GM10266 (cell line): ENCODE measurements around the gene PSME1.
A peak's percentile ranks its signal among the peaks of the same experiment; 100 is the strongest.

Source experiments
- DNase-seq: peaks from one replicate; pipeline ENCODE4 v3.0.0; 2012; ENCODE audit errors: extremely low spot score
- TF ChIP-seq, protein P1 (sequence below): IDR thresholded peaks from 2 replicates; pipeline ENCODE4 v1.5.1; 2012; ENCODE audit warnings: mild to moderate bottlenecking, low read depth; ENCODE audit not compliant: control insufficient read depth, insufficient read depth; ENCODE audit errors: missing control alignments

The PSME1 gene

DNA sequence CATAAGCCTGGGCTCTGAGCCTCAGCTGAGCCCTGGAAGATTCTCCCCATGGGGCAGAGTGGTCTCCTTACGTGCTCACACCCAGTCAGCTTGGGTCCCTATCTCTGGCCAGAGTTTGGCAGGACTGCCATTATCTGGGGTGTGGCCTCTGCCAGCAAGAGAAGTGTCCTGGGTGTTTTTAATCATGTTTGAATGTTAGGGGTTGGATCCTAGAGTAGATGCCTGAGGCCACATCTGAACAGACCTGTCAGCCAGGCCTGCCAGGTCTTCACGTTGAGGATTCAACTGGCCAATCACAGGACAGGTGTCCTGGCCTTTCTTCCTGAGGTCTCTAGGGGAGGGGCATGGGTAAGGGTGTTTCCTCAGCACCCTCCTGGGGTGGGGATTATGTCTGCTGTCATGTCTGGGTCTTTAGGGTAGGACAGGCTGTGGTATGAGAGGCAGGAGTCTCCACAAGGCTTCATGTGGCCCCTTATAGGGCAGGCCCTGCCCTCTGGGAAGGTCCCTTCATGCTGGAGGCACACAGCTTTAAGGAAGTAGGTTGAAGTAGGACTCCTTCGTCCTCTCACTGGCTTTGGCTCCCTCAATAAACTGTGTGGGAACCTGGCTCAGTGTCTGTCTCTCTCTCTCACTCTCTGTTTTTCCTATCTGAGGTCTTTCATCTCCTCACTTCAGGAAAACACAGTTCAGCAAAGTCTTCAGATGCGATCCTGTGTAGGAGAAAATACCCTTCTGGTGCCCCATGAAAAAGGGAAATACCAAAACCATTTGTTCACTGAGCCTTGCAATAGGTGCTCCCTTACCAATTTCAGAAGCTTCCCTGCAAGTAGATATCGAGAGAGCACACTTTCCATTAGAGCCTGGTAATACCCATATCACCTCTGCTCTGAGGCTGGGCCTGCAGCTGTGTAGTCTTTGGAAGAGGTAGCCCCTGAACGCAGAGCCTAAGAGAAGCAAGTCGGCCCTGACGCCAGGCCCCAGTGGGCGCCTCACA, 12.3 kb upstream of the PSME1 start:
- TF ChIP-seq, protein P1, sequence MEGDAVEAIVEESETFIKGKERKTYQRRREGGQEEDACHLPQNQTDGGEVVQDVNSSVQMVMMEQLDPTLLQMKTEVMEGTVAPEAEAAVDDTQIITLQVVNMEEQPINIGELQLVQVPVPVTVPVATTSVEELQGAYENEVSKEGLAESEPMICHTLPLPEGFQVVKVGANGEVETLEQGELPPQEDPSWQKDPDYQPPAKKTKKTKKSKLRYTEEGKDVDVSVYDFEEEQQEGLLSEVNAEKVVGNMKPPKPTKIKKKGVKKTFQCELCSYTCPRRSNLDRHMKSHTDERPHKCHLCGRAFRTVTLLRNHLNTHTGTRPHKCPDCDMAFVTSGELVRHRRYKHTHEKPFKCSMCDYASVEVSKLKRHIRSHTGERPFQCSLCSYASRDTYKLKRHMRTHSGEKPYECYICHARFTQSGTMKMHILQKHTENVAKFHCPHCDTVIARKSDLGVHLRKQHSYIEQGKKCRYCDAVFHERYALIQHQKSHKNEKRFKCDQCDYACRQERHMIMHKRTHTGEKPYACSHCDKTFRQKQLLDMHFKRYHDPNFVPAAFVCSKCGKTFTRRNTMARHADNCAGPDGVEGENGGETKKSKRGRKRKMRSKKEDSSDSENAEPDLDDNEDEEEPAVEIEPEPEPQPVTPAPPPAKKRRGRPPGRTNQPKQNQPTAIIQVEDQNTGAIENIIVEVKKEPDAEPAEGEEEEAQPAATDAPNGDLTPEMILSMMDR, result no peak
- peak; percentile 40 for DNase-seq

GRCh38 chr14:24126939-24127338, 9.1 kb upstream of the PSME1 start:
- TF ChIP-seq, protein P1, result no peak
- DNase-seq, result no peak

DNA sequence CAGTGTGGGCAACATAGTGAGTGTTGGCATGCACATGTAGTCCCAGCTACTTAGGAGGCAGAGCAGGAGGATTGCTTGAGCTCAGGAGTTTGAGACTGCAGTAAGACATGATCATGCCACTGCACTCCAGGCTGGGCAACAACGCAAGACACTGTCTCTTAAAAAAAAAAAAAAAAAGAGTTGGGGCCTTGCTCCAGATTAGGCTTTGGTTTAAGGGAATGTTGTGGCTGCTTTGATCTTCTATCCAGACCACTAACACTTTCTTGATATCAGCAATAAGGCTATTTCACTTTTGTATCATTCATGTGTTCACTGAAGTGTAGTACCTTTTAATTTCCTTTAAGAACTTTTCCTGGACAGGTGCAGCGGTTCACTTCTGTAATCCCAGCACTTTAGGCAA, 8.3 kb upstream of the PSME1 start:
- DNase-seq, result no peak
- TF ChIP-seq, protein P1, result no peak

- TF ChIP-seq, protein P1, result no peak
- DNase-seq, result no peak
These were observed 6.5 kb upstream of the PSME1 start for GRCh38 chr14:24129410-24129998.

DNA sequence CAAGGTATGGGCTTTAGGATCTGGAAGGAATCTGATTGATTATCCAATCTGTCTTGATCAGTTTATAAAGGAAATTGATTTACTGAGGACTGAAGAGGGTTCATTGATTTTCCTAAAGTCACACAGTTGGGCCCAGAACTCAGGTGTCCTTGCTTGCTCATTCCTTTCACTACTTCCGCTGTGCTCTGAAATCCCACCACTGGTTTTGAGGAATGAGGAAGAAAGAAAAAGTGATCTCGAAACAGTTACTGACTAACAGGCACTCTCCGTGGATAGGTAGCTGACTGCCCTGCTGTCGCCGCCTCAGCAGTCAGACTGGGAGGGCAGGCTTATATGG, 5.6 kb upstream of the PSME1 start, which contains the start of gene FITM1:
FITM1 (plus strand) TSS at position 280 of the 337 bp plus-strand sequence. CDS start 905 bp downstream, outside the sequence.
- DNase-seq, result no peak
- TF ChIP-seq, protein P1, result no peak

DNA sequence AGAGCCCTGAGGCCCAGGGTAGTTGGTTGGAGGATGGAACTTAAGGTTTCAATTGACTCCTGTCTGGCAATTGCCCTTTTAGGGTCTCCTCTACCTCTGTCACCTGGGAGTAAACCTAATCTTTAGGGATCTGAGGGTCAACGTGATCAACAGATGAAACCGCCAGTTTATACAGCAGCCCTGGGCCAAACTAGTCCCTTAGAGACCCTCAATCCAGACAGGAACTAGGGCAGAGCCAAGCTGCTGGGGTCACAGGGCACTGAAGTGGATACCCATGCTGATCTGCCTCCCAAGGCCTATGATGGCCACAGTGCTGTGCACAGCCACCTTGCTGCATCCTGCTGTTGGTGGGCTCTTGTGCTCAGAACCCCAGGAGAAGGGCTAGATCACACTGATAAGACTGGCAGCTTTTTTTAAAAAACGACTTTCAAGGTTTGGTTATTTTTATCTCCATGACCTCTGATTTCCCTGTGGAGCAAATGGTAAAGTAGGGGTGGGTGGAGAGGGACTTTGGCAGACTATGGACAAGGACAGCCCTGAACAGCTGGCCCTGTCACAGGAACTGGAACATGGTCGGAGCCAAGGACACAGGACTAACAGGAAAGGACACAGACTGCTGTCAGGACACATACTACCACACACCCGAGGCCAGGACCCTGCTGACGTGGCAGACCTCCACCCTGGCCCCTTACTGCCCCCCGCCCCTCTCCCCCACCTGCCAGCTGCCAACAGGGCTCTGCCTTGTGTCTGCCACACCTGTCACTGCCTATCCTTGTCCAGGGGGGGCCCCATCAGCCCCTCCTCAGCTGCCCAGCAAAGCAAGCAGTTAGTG, 5.1 kb upstream of the PSME1 start:
- no peak for DNase-seq

More for the DNA sequence above, 5.1 kb upstream of the PSME1 start:
- TF ChIP-seq, protein P1, result no peak
